IPS-18a (cell line): ENCODE measurements around the gene LYPD8.

Source experiments
- H3K27ac ChIP-seq: one replicate; pipeline ENCODE4 v1.5.1; 2013; ENCODE audit warnings: low read length
- H3K27me3 ChIP-seq: one replicate; pipeline ENCODE4 v1.6.1; 2013; ENCODE audit warnings: mild to moderate bottlenecking, low read length; ENCODE audit not compliant: control insufficient read depth, insufficient read depth
- H3K36me3 ChIP-seq: one replicate; pipeline ENCODE4 v1.6.1; 2013; ENCODE audit warnings: low read depth, low read length; ENCODE audit not compliant: control insufficient read depth
- H3K4me1 ChIP-seq: one replicate; pipeline ENCODE4 v1.6.1; 2013; ENCODE audit warnings: low read depth, low read length; ENCODE audit not compliant: control insufficient read depth
- H3K4me3 ChIP-seq: one replicate; pipeline ENCODE4 v1.5.1; 2013; ENCODE audit warnings: low read length
- H3K9ac ChIP-seq: one replicate; pipeline ENCODE4 v1.6.1; 2013; ENCODE audit warnings: mild to moderate bottlenecking, low read length, moderate library complexity
- H3K9me3 ChIP-seq: one replicate; pipeline ENCODE4 v1.6.1; 2013; ENCODE audit warnings: low read depth, low read length; ENCODE audit not compliant: control insufficient read depth

The LYPD8 gene

GRCh38 chr1:248756636-248757035 is 1.1 kb upstream of the LYPD8 start:
- Histone ChIP-seq H3K36me3 (no peaks in the 10 kb centered on the region), H3K4me1 (no peaks in the 10 kb centered on the region), H3K4me3 (no peak overlapping the region), H3K27ac (no peak overlapping the region), H3K9ac (no peak overlapping the region), H3K27me3 (no peaks in the 10 kb centered on the region), H3K9me3 (peaks cover 77% of the 10 kb centered on the region)

GRCh38 chr1:248756151-248756550 is 592 bp upstream of the LYPD8 start:
- Histone ChIP-seq H3K27me3 (no peaks in the 10 kb centered on the region), H3K4me3 (no peak overlapping the region), H3K27ac (no peak overlapping the region), H3K9me3 (peaks cover 80% of the 10 kb centered on the region), H3K4me1 (no peaks in the 10 kb centered on the region), H3K9ac (no peak overlapping the region), H3K36me3 (no peaks in the 10 kb centered on the region)

GRCh38 chr1:248753708-248754280 is 1.8 kb downstream of the LYPD8 start:
- Histone ChIP-seq H3K4me1 (no peaks in the 10 kb centered on the region), H3K9me3 (peaks cover 79% of the 10 kb centered on the region), H3K27me3 (no peaks in the 10 kb centered on the region), H3K4me3 (no peak overlapping the region), H3K36me3 (no peaks in the 10 kb centered on the region), H3K27ac (no peak overlapping the region), H3K9ac (no peak overlapping the region)

- Histone ChIP-seq H3K9me3 (peaks cover 74% of the 10 kb centered on the region), H3K9ac (no peak overlapping the region), H3K36me3 (no peaks in the 10 kb centered on the region), H3K4me3 (no peak overlapping the region), H3K27ac (no peak overlapping the region), H3K4me1 (no peaks in the 10 kb centered on the region), H3K27me3 (no peaks in the 10 kb centered on the region)
These were observed 2.4 kb downstream of the LYPD8 start for GRCh38 chr1:248753029-248753594.

GRCh38 chr1:248752161-248753028 is 3.2 kb downstream of the LYPD8 start:
- Histone ChIP-seq H3K9ac (no peak overlapping the region), H3K27ac (no peak overlapping the region), H3K36me3 (no peaks in the 10 kb centered on the region), H3K27me3 (no peaks in the 10 kb centered on the region), H3K4me3 (no peak overlapping the region), H3K9me3 (peaks cover 68% of the 10 kb centered on the region), H3K4me1 (no peaks in the 10 kb centered on the region)

GRCh38 chr1:248751635-248752034 is 3.9 kb downstream of the LYPD8 start:
- H3K9ac ChIP-seq: no peak overlapping the region
- H3K4me3 ChIP-seq: no peak overlapping the region
- H3K36me3 ChIP-seq: no peaks in the 10 kb centered on the region
- no peaks in the 10 kb centered on the region for H3K27me3 ChIP-seq
- H3K27ac ChIP-seq: no peak overlapping the region
- H3K4me1 ChIP-seq: no peaks in the 10 kb centered on the region
- H3K9me3 ChIP-seq: peaks cover 60% of the 10 kb centered on the region

GRCh38 chr1:248751142-248751541 is 4.4 kb downstream of the LYPD8 start:
- Histone ChIP-seq H3K9ac (no peak overlapping the region), H3K9me3 (peaks cover 56% of the 10 kb centered on the region), H3K27ac (no peak overlapping the region), H3K27me3 (no peaks in the 10 kb centered on the region), H3K36me3 (no peaks in the 10 kb centered on the region), H3K4me3 (no peak overlapping the region), H3K4me1 (no peaks in the 10 kb centered on the region)

- Histone ChIP-seq H3K4me3 (no peak overlapping the region), H3K4me1 (no peaks in the 10 kb centered on the region), H3K27me3 (no peaks in the 10 kb centered on the region), H3K36me3 (no peaks in the 10 kb centered on the region), H3K9me3 (peaks cover 49% of the 10 kb centered on the region), H3K9ac (no peak overlapping the region), H3K27ac (no peak overlapping the region)
These were observed 5.1 kb downstream of the LYPD8 start for GRCh38 chr1:248750496-248750895.

- Histone ChIP-seq H3K9me3 (peaks cover 43% of the 10 kb centered on the region), H3K36me3 (no peaks in the 10 kb centered on the region), H3K27me3 (no peaks in the 10 kb centered on the region), H3K4me1 (no peaks in the 10 kb centered on the region), H3K4me3 (no peak overlapping the region), H3K9ac (no peak overlapping the region), H3K27ac (no peak overlapping the region)
These were observed 7.3 kb downstream of the LYPD8 start for GRCh38 chr1:248748211-248748610.

- Histone ChIP-seq H3K9me3 (peaks cover 66% of the 10 kb centered on the region), H3K9ac (no peak overlapping the region), H3K27me3 (no peaks in the 10 kb centered on the region), H3K27ac (no peak overlapping the region), H3K4me1 (no peaks in the 10 kb centered on the region), H3K4me3 (no peak overlapping the region), H3K36me3 (no peaks in the 10 kb centered on the region)
These were observed 14.7 kb downstream of the LYPD8 start for GRCh38 chr1:248740876-248741275.

GRCh38 chr1:248739572-248740205 is 15.9 kb downstream of the LYPD8 start:
- Histone ChIP-seq H3K36me3 (no peaks in the 10 kb centered on the region), H3K4me3 (no peak overlapping the region), H3K27me3 (no peaks in the 10 kb centered on the region), H3K27ac (no peak overlapping the region), H3K9ac (no peak overlapping the region), H3K9me3 (peaks cover 72% of the 10 kb centered on the region), H3K4me1 (no peaks in the 10 kb centered on the region)
